ENCODE measurements around the gene COQ7.

DNA sequence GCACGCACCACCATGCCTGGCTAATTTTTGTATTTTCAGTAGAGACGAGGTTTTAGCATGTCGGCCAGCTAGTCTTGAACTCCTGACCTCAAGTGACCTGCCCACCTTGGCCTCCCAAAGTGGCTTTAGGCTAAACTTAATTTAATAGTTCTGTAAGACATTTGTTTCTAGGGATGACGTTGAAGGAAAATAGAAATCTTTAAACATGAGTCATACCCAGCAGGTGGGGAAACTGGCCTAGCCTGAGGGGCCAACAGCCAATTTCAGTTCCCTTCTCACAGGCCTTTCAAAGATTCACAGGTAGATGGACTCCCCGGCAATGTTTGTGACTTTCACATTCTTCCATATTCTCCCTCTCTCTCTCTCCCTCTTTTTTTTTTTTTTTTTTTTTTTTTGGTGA lies 28.2 kb downstream of the COQ7 start:
- TF ChIP-seq CTCF (IDR thresholded peaks at IDR 0.05 in 8 of 11, conservative IDR thresholded peaks at IDR 0.05 in 3 of 11) (no peak), POLR2A (IDR thresholded peaks at IDR 0.05) (no peak), POLR2AphosphoS5 (IDR thresholded peaks at IDR 0.05) (no peak)

Data from spleen (tissue), 7 donors.